ENCODE results near the gene CMC2.

- TF ChIP-seq SUZ12 (IDR thresholded peaks at IDR 0.05; ENCODE audit: extremely low read depth, insufficient read depth, insufficient read length) (no peak), ZNF274 (IDR thresholded peaks at IDR 0.05; ENCODE audit: low read depth, low read length) (no peak)
Observed at GRCh38 chr16:81012974-81013373, 6.3 kb upstream of the CMC2 start.

All from NT2/D1 (cell line).